ENCODE measurements around the gene CAMTA1.

CAMTA1 gene

DNA sequence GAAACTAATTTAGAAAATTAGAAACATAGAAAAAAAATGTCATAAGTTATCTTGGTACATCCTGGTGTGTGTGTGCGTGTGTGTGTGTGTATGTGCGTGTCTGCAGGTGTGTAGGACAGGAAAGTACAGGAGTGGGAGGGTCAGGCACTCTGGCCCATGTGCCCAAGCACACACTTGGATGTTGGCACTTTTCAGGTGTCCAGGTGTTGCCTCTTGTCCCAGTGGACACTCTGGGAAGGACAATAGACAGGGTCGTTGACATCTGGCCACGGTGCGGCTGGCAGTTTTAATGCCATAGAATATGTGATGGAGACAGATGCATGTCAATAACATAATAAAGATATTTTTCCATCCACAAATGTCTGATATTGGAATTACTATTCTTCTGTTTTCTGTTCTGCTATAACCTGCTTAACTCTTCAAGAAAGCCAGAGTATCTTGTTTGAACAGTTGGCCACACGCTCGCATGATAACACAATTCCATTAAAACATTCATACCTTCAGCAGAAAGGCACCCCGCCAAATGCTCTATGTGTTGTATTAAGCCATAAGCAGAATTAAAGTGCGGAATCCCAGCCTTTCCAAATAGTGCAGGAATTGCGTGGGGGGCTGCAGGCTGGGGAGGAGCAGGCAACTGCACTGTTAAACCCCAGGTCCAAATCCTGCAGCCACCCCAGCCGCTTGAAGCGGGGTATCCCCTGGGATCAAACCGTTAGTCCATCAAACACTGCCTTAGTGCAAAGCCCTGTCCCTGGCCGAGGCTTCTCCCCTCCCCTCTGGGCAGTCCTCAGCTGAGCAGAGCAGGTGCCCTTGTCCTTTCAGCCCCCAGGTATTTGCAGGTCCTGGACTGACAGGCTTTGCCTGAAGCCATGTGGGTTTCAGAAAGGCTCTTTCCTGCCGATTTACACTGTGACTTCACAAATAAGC is 390.0 kb downstream of the CAMTA1 start:
- TF ChIP-seq ZNF274 (IDR thresholded peaks at IDR 0.05; ENCODE audit: low read depth, low read length), result no peak
- H3K4me3 ChIP-seq (ENCODE audit: low read length), result no peak overlapping the region

DNA sequence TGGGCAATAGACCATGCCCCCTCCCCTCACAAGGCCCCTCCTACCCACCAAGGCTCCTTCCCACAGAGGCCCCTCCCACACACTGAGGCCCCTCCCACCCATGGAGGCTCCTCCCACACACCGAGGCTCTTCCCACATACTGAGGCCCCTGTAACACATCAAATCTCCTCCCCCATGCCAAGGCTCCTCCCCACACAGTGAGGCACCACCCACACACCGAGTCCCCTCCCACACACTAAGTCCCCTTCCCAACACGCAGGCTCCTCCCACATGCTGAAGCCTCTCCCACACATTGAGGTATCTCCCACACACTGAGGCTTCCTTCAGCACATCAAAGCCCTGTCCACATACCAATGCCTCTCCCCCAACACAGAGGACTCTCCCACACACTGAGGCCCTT is 391.8 kb downstream of the CAMTA1 start:
- TF ChIP-seq ZNF274 (IDR thresholded peaks at IDR 0.05; ENCODE audit: low read depth, low read length), result no peak
- H3K4me3 ChIP-seq (ENCODE audit: low read length), result no peak overlapping the region

DNA sequence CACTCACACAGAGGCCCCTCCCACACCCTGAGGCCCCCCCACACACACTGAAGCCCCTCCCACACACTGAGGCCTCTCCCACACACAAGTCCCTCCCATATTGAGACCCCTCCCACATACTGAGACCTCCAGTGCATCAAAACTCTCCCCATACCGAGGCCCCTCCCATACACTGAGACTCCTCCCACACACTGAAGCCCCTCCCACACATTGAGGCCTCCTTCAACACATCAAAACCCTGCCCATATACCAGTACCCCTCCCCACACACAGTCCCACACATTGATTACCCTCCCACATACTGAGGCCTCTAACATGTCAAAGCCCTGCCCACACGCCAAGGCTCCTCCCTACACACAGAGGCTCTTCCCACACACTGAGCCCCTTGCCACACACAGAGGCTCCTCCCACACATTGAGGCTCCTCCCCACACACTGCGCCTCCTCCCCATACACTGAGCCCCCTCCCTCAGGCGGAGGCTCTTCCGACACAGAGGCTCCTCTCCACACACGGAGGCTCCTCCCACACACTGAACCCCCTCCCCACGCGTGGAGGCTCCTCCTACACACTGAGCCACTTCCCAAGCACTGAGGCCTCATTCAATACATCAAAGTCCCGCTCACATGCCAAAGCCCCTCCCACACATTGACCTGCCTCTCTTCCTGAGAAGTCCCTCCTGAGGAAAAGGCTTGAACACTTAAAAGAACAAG is 392.3 kb downstream of the CAMTA1 start:
- no peak for TF ChIP-seq ZNF274 (IDR thresholded peaks at IDR 0.05; ENCODE audit: low read depth, low read length)
- H3K4me3 ChIP-seq (ENCODE audit: low read length), result no peak overlapping the region

DNA sequence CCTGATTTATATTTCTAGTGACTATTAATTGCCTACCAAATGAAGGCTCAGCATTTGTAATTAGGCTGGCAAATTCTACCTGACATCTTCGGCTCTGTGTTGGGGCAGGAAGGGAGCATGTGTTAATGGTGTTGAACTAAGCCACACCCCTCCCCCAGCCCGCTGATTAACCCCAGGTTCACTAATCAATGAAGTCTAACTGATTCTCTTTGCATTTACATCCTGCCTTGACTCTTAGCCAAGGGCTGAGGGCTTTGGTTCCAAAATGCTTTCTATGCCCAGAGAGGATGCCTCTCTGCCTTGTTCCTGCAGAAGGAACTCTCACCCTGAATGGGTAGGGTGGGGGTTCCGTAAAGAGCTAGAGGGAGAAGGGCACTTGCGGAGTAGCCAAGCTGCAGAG is 393.1 kb downstream of the CAMTA1 start:
- H3K4me3 ChIP-seq (ENCODE audit: low read length), result no peak overlapping the region
- TF ChIP-seq ZNF274 (IDR thresholded peaks at IDR 0.05; ENCODE audit: low read depth, low read length), result no peak

DNA sequence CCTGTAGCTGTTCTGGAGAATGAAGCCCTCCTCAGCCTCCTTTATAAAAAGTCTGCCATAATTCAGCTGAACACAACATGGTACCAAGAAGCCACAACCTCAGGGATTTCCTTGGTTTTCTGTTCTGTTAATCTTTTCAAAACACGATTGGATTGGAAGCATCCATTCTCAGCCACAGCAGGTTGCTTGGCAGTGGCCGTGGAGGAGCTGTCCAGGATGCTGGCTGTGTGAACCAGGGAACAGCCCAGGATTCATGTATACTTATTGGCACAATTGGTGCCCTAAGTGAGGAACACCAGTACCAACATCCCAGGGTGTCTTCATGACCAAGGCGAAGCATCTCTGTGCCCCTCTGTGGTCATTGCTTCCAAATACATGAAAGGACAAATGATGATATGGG is 393.5 kb downstream of the CAMTA1 start:
- H3K4me3 ChIP-seq (ENCODE audit: low read length), result no peak overlapping the region
- no peak for TF ChIP-seq ZNF274 (IDR thresholded peaks at IDR 0.05; ENCODE audit: low read depth, low read length)

DNA sequence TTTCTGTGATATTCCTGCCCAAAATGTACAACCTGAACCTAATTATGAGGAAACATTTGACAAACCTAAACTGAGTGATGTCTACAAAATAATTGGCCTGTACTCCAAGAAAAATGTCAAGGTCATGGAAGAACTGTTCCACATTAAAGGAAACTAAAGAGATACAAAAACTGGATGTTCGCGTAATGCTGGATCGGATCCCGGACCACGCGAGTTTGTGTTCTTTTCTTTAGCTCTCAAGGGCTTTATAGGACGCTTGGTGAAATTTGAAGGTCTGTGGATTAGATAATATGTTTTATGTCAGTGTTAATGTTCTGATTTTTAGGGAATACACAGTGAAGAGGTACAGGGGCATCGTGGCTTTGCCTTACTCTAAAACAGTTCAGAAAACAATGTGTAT is 400.5 kb downstream of the CAMTA1 start:
- H3K4me3 ChIP-seq (ENCODE audit: low read length), result no peak overlapping the region
- no peak for TF ChIP-seq ZNF274 (IDR thresholded peaks at IDR 0.05; ENCODE audit: low read depth, low read length)

DNA sequence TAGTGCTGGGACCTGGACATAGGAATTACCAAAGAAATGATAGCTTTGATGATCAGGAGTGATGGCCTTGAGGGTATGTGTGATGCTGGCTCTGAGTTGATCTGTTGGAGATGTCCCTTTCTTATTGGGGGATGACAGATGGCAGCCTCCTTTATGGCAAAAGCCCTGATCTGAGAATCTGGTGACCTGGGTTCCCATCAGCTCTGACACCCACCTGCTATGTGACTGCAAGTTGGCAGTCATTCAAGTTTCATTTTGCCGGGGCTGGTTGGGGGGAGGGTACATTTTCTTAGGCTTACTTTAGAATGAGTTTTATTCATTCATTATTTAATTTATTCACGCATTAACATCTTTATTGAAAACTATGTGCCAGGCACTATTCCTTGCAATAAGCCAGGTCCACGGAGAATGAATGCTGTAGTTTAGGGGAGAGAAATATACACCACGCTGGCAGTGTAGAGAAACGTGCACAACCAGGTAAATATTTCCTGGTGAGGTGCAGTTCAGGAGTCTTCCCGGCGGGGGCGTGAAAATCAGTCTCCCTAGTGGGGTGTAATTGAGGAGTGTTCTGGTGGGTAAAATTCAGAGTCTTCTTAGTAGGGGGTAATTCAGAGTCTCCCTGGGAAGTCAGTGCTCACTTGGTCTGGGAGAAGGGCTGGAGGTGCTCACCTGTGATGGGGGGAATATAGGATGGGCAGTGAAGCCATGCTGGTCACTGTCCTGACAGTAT is 401.3 kb downstream of the CAMTA1 start:
- TF ChIP-seq ZNF274 (IDR thresholded peaks at IDR 0.05; ENCODE audit: low read depth, low read length), result no peak
- H3K4me3 ChIP-seq (ENCODE audit: low read length), result no peak overlapping the region

DNA sequence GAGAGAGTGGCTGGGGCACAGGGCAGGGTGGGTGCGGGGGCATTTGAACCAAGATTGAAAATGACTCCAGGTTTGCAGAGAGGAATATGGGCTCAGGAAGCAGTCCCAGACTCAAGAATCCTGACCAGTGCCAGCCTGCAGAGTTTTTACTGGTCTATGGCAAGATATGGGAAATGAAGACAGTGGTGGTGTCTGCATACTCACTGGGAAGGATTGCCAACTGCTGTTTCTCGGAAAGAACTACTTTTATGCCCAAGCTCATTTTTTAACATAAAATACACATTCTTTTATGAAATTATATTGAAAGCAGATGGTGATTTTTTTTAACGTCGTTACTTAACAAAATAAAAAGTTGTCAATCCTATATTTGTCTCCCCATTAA is 401.8 kb downstream of the CAMTA1 start:
- H3K4me3 ChIP-seq (ENCODE audit: low read length), result no peak overlapping the region
- TF ChIP-seq ZNF274 (IDR thresholded peaks at IDR 0.05; ENCODE audit: low read depth, low read length), result no peak

DNA sequence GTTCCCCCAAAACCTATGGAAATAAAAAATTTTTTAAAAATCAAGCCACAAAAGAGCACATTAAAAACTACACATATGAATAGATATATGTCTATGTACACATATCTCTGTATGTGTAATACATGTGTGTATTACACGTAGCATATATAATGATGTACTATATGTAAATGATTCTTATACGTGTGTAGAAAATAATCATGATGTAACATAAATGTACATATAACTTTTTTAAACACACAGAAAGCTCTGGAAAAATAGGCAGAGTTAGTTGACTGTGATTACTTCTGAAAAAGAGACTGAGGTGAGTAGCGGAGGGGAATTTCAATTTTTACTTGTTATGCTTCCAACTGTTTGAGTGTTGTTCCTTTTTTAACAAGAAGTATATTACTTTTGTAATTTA is 405.0 kb downstream of the CAMTA1 start:
- no peak for TF ChIP-seq ZNF274 (IDR thresholded peaks at IDR 0.05; ENCODE audit: low read depth, low read length)

DNA sequence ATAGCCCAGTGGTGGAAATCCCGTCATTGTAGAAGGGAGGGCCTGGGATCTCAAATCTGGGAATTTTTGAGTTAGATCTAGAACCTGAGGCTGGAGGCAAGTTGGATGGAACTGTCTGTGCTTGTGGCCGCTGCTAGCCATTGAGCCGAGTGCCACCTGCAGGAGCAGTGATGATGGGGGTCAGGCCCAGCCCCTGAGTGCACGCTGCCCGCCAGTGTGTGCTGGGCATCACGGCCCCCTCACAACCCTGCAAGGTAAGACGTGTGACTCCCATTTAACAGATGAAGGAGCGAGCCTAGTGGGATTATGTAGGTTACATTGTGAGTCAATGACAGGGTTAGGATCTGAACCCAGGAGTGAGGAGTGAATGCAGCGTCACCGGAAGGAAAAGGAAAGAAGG is 407.2 kb downstream of the CAMTA1 start:
- TF ChIP-seq ZNF274 (IDR thresholded peaks at IDR 0.05; ENCODE audit: low read depth, low read length), result no peak
- H3K4me3 ChIP-seq (ENCODE audit: low read length), result no peak overlapping the region

More for the DNA sequence above, 405.0 kb downstream of the CAMTA1 start:
- H3K4me3 ChIP-seq (ENCODE audit: low read length), result no peak overlapping the region

DNA sequence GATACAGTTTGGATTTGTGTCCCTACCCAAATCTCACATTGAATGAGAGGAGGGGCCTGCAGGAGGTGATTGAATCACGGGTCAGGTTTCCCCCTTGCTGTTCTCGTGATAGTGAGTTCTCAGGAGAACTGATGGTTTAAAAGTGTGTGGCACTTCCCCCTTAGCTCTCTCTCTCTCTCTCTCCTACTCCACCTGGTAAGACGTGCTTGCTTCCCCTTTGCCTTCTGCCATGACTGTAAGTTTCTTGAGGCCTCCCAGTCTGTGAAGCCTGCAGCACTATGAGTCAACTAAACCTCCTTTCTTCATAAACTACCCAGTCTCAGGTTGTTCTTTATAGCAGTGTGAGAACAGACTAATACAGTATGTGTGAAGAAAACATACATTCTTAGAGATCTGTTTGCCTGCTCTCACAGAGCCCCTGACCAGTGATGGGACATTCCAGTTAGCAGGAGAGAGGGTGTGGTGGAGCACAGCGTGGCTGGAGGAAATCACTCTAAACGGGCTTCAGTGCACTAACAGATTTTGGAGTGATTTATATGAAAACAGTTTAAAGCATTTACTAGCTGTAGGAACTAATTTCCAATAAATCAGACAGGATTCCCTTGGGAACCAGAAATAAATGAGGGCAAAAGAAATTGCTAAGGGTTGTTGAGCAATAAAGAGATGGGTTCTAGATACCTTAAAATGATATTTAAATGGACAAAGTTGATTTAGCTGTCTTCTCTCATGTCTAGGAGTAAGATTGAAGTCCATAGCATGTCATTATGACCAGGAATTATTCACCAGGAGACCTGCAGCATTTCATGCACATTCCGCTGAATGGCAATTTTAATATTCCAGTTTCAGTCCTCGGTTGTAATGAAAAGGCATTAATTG is 411.0 kb downstream of the CAMTA1 start:
- TF ChIP-seq ZNF274 (IDR thresholded peaks at IDR 0.05; ENCODE audit: low read depth, low read length), result no peak
- no peak overlapping the region for H3K4me3 ChIP-seq (ENCODE audit: low read length)

DNA sequence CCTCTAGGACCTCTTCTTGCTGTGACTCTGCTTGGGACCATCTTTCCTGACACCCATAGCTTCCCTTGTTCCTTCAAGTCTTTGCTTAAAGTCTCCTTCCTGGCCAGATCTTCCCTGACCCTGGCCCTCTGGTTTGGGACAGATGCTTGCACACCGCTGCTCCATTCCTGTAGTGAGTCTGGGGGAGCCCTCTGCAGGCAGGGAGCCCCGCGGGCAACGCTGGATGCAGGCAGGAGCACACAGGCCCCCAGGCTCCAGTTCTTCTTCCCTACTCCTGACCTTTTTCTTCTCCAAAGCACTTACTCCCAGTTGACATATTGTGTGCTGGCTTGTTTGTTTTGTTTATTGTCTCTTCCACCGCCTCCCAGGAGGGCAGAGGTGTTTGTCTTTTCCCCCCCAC is 413.4 kb downstream of the CAMTA1 start:
- no peak for TF ChIP-seq ZNF274 (IDR thresholded peaks at IDR 0.05; ENCODE audit: low read depth, low read length)

DNA sequence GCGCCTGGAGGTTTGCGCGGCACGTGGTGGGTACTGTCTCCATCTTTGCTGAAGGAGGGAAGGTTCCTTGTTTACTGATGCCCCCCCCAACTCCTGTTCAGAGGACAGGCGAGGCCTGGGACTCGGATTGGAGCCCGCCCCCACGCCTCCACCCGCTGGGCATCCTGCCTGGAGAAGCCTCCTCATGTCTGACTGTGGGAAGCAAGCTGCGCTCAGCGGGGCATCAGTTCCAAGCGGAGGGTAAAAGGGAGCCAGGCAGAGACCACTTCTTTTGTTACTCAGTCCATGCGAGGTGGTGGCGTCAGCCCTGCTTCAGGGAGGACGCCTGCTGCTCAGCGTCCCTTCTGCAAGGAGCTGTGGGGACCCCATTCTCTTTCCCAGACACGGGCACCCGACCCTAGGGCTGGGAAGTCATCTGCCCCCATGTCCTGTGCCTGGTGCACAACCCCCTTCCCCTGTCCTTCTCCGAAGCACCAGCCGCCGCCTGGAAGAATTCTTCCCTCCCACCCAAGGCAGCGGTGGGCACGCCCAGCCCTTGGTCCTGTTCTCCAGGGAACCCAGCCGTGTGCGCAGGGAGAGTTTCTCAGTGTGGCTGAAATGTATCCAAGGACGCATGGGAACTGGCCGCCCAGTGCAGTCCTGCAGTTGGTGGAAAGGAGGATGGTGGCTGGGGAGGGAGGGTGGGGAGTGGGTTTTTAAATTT is 414.0 kb downstream of the CAMTA1 start:
- H3K4me3 ChIP-seq (ENCODE audit: low read length), result no peak overlapping the region
- no peak for TF ChIP-seq ZNF274 (IDR thresholded peaks at IDR 0.05; ENCODE audit: low read depth, low read length)

More for the DNA sequence above, 413.4 kb downstream of the CAMTA1 start:
- no peak overlapping the region for H3K4me3 ChIP-seq (ENCODE audit: low read length)

All from GM08714 (cell line).